CD4-positive, alpha-beta T cell (primary cell): Measurements from ENCODE around the gene MLYCD. TPM values are rescaled to one million over a fixed set of nuclear protein-coding genes. Genes with fewer than 3 reads are reported as not detected.

Experiments
- ATAC-seq: fragments of 200-7000 bp; cut with Tn5 transposase; one replicate; pipeline ENCODE4 v1.10.0; 2022; ENCODE audit warnings: mild to moderate bottlenecking; ENCODE audit not compliant: poor library complexity
- CTCF ChIA-PET: fragments of 350-600 bp; sonication (Branson Sonifier 250); formaldehyde crosslinking; loops from one replicate; lab custom pipeline; 2021; ENCODE audit warnings: antibody characterized with exemption, inconsistent platforms; lab: Charles Lee
- POLR2A ChIA-PET: fragments of 350-600 bp; sonication (Branson Sonifier 250); formaldehyde crosslinking; loops from one replicate; lab custom pipeline; 2021; ENCODE audit warnings: antibody characterized with exemption, inconsistent platforms; lab: Charles Lee
- DNase-seq, 14 experiments: peaks; one replicate each; pipeline ENCODE4 v3.0.0-alpha.2; 2013 to 2020; ENCODE audit warnings: mixed read lengths in 2 of 14
- H3K27ac ChIP-seq, 2 donors: one replicate each; pipeline versions ENCODE4 v1.5.1 to v1.7.0; 2013; ENCODE audit warnings: low read length in 2 of 2, low read depth in 1 of 2, mild to moderate bottlenecking in 1 of 2
- H3K27me3 ChIP-seq, 2 experiments: 1 replicate in 1 of 2; 2 replicates in 1 of 2; pipeline versions ENCODE4 v1.6.1 to v1.7.0; 2013; ENCODE audit warnings: low read length in 2 of 2, control low read depth in 1 of 2, mild to moderate bottlenecking in 1 of 2, moderate library complexity in 1 of 2; ENCODE audit not compliant: insufficient read depth in 2 of 2, control insufficient read depth in 1 of 2
- H3K36me3 ChIP-seq: one replicate; pipeline ENCODE4 v1.6.1; 2013; ENCODE audit warnings: low read length, control low read depth; ENCODE audit not compliant: insufficient read depth
- H3K4me1 ChIP-seq: one replicate; pipeline ENCODE4 v1.6.1; 2013; ENCODE audit warnings: low read length, control low read depth; ENCODE audit not compliant: insufficient read depth
- H3K4me3 ChIP-seq: one replicate; pipeline ENCODE4 v1.5.1; 2013; ENCODE audit warnings: mild to moderate bottlenecking, low read length, moderate library complexity
- H3K9me3 ChIP-seq, 2 experiments: 1 replicate in 1 of 2; 2 replicates in 1 of 2; pipeline versions ENCODE4 v1.6.1 to v1.7.0; 2013; ENCODE audit warnings: low read length in 2 of 2, mild to moderate bottlenecking in 2 of 2, control low read depth in 1 of 2, moderate library complexity in 1 of 2; ENCODE audit not compliant: control insufficient read depth in 1 of 2, insufficient read depth in 1 of 2
- H3K27ac Mint-ChIP-seq: one replicate; pipeline ENCODE4 v1.8.0; 2020; ENCODE audit warnings: mixed read lengths
- H3K27me3 Mint-ChIP-seq: one replicate; pipeline ENCODE4 v1.8.0; 2021; ENCODE audit warnings: mixed read lengths
- H3K36me3 Mint-ChIP-seq: one replicate; pipeline ENCODE4 v1.8.0; 2021; ENCODE audit warnings: low read depth, mixed read lengths
- H3K4me1 Mint-ChIP-seq: one replicate; pipeline ENCODE4 v1.8.0; 2021; ENCODE audit warnings: low read depth, mixed read lengths
- H3K4me3 Mint-ChIP-seq: one replicate; pipeline ENCODE4 v1.8.0; 2020; ENCODE audit warnings: mild to moderate bottlenecking, mixed read lengths
- H3K9me3 Mint-ChIP-seq: one replicate; pipeline ENCODE4 v1.8.0; 2020; ENCODE audit warnings: mixed read lengths
- CTCF ChIP-seq: fragments of 200-600 bp; IDR thresholded peaks from one replicate; pipeline ENCODE4 v1.8.0; 2022; ENCODE audit warnings: antibody characterized with exemption, mild to moderate bottlenecking
- intact Hi-C, 2 experiments: fragments of 100-400 bp; cut with DNase I in 1 of 2; cut with micrococcal nuclease in 1 of 2; formaldehyde crosslinking; loops; one replicate each; pipeline versions ENCODE4 v1.15.1 to v1.9.0; 2023 to 2025; cut with DNase I, micrococcal nuclease
- total RNA-seq, 174 experiments: library from RNA in 2 of 174; stranded (reverse) in 2 of 174; gene quantifications; one replicate each; pipeline ENCODE4 v1.2.3 and lab custom pipeline; 2021 to 2026

The MLYCD gene
- total RNA-seq, 2 experiments from 2014 or later, result 4.7 to 5.3 TPM

GRCh38 chr16:83854420-83854819 is 44.5 kb upstream of the MLYCD start:
- intact Hi-C loops, result no loop called here
- H3K36me3 ChIP-seq, result no peaks in the 10 kb centered on the region
- Mint-ChIP-seq H3K27me3 (no peaks in the 10 kb centered on the region), H3K36me3 (no peaks in the 10 kb centered on the region), H3K4me1 (no peaks in the 10 kb centered on the region), H3K27ac (no peak overlapping the region), H3K9me3 (no peaks in the 10 kb centered on the region), H3K4me3 (no peak overlapping the region)
- no peak overlapping the region for H3K27ac ChIP-seq
- no peak overlapping the region for H3K4me3 ChIP-seq
- CTCF ChIA-PET, result no interaction called here
- POLR2A ChIA-PET, result no interaction called here
- H3K9me3 ChIP-seq, result peaks cover 0 to 5% of the 10 kb centered on the region in 2 experiments
- peaks cover 4 to 6% of the 10 kb centered on the region in 2 experiments for H3K27me3 ChIP-seq
- ATAC-seq, result no peak
- DNase-seq, result no peak
- no peak for TF ChIP-seq CTCF
- no peaks in the 10 kb centered on the region for H3K4me1 ChIP-seq

- no peak overlapping the region for H3K27ac ChIP-seq
- Mint-ChIP-seq H3K27me3 (no peaks in the 10 kb centered on the region), H3K4me3 (no peak overlapping the region), H3K4me1 (no peaks in the 10 kb centered on the region), H3K27ac (no peak overlapping the region), H3K9me3 (no peaks in the 10 kb centered on the region), H3K36me3 (no peaks in the 10 kb centered on the region)
- H3K27me3 ChIP-seq, result peaks cover 4 to 6% of the 10 kb centered on the region in 2 experiments
- no peak overlapping the region for H3K4me3 ChIP-seq
- no peak for TF ChIP-seq CTCF
- ChIA-PET CTCF (no interaction called here), POLR2A (no interaction called here)
- no peaks in the 10 kb centered on the region for H3K36me3 ChIP-seq
- no peak for DNase-seq
- intact Hi-C loops, result no loop called here
- no peak for ATAC-seq
- no peaks in the 10 kb centered on the region for H3K4me1 ChIP-seq
- H3K9me3 ChIP-seq, result peaks cover 0 to 5% of the 10 kb centered on the region in 2 experiments
These were observed 42.1 kb upstream of the MLYCD start for GRCh38 chr16:83856792-83857191.

- Histone ChIP-seq H3K9me3 (no peaks in the 10 kb centered on the region), H3K36me3 (no peaks in the 10 kb centered on the region), H3K27ac (no peak overlapping the region), H3K27me3 (peaks cover 0 to 2% of the 10 kb centered on the region in 2 experiments), H3K4me3 (no peak overlapping the region), H3K4me1 (no peaks in the 10 kb centered on the region)
- Mint-ChIP-seq H3K36me3 (no peaks in the 10 kb centered on the region), H3K4me1 (no peaks in the 10 kb centered on the region), H3K27ac (no peak overlapping the region), H3K9me3 (no peaks in the 10 kb centered on the region), H3K27me3 (no peaks in the 10 kb centered on the region), H3K4me3 (no peak overlapping the region)
- intact Hi-C loops, result no loop called here
- ChIA-PET POLR2A (no interaction called here), CTCF (no interaction called here)
- ATAC-seq (no peak), DNase-seq (no peak)
- no peak for TF ChIP-seq CTCF
These were observed 39.6 kb upstream of the MLYCD start for GRCh38 chr16:83859265-83859664.
